Measurements from ENCODE around the gene MRPL20.

MRPL20 gene

DNA sequence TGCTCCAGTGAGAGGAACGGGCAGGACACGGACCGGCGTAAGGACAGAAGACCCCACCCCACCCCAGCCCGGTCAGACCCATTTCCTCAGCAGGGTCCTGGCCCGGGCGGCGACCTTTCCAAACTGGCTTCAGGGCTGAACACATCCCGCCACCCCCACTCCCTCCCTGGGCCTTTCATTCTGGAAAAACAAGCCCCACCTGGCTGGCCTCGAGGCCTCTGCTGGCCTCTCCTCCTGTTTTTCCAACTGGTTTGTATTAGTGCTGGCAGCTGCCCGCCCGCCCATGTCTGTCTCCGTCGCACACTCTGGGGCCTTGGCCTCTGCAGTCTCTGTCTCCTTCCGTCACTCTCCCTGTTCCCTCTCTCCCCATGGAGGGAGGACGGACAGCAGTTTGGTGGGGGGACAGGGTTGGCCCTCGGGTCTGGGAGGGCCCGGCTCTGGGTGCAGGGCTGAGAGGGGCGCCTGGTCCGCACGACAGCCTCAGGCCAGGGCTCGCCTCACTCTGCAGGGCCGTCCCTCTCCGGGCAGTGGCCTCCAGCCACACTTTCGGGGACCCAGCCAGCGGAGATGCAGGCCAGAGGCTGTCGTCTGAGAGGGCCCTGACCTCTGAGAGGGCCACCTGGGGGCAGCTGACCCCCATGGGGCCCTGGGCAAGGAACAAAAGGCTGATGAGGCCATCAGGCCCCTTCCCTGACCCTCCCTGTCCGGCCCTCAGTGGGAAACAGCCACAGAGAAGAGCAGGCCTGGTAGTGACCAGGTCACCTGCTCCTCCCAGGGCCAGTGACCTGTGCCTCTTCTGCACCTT lies 47.2 kb downstream of the MRPL20 start:
- no peak for DNase-seq

DNA sequence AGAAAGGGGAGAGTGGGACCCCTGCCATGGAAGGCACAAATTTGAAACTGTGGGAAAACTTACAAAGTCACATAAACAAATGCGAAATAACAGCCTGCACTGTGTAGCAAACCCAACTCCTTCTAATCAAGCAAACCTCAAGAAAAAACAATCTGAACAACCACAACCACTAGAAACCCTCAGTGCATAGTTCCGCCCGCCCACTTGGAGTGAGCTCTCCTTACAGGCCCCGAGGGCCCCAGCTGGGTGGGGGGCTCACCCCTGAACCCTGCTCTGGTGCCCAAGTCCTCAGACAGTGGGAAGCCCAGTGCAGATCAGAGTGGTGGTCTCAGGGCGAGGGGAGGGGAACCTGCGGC lies 47.8 kb downstream of the MRPL20 start:
- DNase-seq = no peak

DNA sequence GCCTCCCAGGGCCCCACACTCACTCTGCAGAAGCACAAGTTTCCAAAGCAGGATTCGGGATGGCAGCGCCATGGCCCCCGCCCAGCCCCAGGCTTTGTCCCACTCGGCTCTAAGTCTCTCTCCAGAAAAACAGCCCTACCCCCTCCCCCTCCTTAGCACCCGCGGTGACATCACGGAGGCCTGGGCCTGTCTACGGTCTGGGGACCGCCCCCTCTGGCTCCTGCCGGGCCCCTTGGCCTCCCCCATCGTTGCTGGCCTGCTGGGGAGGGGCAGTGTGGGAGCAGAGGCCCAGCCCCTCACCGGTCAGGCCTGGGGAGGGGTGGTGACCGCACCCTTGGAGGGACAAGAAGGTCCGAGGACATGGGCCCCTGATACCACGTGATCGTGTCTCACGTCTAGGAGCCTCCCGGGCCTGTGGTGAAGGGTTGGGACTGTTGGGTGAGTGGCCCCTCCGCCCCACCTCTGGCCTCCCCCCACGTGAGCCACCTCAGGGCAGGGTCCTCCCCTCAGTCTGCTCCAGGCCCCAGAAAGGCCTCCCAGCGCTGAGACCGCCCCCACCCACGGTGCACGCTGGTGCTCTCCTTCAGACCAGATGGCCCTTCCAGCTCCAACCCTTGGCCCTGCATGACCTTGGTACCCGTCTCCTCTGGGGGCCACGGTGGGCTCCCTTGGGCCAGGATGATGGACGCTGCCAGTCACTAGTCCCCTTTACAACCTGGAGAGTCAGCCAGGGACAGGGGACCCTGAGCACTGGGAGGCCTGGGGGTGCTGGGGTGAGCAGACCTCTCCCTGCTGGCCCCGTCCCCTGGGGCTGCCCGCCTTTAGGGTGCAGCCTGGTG lies 48.4 kb downstream of the MRPL20 start, which contains the start of gene MXRA8:
Gene MXRA8, minus strand, starts transcription at position 123 of the 839 bp plus-strand sequence. Its CDS starts 51 bp downstream, at position 72.
- DNase-seq = no peak

DNA sequence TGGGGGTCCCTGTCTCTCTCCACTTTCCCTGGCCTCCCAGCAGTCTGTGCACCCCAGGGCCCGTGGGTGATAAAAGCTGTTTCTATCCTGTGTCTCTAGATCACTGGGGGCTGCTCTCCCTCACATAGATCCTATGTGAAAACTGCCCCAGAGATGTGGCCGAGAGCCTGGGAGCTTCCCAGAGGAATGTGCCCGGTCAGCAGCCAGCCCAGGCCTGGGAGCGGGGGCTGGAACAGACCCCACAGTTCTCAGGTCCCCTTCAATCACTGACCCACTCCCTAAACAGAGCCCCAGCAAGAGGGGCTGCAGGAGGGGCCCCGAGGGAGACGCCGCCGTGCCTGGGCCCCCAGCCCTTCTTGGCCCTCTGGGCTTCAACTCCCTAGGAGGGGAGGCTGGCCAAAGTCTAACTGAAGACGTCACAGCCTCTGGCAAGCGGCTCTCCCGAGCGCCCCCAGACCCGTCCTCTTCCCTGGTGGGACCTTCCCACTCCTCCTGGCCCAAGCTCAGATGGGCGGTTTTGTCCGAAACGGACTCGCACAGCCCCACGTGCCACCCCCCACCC lies 49.1 kb downstream of the MRPL20 start:
- no peak for DNase-seq

DNA sequence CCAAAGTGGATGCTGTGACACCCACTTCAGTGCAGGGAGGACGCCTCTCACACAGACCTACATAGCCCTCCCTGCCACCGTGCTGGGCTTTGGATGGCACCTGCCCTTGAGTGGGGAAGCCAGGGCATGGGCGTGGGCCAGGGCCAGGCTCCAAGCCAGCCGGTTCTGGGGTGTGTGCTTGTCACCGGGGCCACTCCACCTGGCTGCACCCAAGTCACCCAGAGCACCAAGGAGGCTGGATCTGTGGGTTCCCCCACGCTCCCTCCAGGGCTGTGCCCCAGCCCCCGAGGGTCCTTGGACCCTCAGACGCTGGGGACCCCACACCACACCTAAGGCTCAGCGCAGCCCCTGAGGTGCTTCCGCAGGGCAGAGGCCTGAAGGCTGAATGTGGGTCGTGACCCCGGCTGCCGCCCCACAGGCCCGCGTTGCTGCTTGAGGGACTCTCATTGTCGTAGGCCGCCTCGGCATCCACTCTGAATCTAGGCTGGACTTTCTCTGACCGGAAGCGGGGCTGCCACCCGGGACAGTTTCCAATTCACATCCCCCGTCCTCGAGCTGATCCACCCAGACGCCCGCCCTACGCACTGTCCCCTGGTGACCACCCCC lies 50.2 kb downstream of the MRPL20 start:
- no peak for DNase-seq

DNA sequence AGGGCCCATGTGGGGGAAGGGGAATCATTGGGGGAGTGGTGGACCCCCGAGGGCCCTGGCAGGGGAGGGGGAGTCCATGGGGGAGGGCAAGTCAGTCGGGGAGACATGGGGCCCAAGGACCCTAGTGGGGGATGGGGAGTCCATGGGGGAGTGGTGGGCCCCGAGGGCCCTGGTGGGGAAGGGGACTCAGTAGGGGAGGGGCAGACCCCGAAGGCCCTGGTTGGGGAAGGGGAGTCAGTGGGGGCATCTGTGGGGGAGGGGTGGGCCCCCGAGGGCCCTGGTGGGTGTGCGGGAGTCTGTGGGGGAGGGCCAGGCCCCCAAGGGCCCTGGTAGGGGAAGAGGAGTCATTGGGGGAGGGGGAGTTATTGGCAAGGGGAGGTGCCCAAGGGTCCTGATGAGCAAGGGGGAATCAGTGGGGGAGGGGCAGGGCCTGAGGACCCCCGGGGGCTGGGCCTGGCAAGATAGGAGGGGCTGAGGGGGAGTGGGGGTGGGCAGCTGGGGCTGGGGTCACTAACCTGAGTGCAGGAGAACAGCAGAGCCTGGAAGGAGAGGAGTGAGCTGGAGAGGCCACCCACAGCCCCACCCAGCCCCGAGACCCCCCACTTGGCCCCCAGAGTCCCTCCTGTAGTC lies 50.8 kb downstream of the MRPL20 start:
- no peak for DNase-seq

DNA sequence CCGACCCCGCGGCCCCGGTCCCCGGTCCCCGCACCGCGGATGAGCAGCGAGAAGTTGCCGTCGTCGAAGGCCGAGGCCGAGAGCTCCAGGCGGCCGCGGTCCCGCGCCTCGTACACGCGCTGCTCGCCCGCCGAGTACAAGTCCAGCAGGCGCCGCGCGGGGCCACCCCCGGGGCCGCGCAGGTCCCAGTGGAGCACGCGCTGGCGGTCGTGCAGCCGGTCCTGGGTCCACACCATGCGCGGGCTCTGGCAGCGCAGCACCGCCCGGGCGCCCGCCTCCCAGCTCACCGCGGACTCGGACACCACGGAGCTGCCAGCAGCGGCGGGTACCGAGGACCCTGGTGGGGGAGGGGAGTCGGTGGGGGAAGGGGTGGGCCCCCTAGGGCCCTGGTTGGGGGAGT lies 51.7 kb downstream of the MRPL20 start:
- DNase-seq = no peak

DNA sequence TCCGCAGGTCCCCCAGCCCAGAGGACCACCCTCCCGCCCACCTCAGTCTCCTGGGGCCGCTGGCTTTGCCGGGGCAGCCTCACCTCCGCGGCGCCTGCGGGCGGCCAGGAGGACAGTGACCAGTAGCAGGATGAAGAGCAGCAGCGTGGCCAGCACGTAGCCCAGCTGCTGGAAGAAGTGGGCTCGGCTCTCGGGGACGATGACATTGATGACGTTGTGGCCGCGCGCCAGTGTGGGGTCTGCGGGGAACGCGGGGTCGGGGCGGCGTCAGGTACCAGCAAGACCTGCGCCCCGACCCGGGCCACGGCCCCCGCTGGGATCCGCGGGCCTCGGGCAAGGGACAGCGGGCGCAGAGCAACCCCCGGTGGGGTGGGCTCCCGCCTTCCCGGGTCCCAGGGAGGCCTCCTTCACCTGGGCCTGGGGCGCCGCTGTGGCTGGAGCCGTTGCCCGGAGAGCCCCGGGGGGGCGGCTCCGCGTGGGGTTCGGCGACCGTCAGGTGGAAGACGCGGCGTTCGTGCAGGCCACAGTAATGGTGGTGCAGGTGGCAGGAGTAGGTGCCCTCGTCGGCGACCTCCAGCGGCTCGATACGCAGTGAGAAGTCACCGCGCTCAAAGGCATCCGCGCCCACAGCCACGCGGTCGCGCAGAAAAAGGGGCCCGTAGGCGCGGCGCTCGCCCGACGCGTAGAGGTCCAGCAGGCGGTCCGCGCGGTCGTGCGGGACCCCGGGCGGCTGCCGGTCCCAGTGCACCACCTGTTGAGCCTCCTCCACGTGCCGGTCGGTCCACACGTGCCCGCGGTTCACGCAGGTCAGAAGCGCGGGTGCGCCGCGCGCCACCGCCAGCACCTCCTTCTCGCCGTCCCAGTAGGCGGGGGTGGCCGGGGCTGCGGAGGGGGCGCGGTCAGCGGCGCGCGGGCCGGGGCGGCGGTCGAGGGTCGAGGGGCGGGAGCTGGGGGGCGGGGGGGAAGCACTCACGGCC lies 52.5 kb downstream of the MRPL20 start:
- DNase-seq = no peak

DNA sequence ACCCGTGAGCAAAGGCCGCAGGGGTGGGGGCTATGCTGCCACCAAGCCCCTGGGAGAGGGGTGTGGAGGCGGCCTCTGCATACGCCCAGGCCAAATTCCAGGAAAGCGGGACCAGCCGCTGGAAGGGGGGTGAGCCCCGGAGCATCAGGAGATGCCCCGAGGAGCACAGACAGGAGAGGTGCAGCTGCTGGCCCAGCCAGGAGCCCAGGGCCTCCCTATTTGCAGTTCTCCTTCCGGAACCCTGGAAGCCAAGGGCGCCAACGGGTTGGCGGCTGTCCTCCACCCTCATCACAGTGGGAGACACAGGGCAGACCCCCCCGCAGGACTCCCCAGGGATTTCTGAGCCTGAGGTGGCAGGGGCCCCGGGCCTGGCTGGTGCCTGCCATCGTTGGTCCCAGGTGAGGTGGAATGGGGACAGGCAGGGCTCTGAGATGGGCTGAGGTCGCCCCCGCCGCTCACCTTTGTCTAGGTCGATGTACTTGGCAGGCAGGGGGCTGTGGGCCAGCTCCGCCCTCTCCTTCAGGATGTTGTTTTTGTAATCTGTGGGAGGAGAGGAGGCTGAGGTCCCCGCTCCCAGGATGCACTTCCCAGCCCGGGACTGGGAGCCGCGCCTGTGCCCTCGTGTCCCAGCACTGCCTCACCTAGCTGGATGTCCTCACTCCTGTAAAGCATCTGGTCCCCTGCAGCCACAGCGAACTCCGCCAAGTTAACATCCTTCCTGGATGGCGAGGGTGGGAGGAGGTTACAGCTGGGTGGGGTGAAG lies 53.5 kb downstream of the MRPL20 start:
- DNase-seq = no peak

DNA sequence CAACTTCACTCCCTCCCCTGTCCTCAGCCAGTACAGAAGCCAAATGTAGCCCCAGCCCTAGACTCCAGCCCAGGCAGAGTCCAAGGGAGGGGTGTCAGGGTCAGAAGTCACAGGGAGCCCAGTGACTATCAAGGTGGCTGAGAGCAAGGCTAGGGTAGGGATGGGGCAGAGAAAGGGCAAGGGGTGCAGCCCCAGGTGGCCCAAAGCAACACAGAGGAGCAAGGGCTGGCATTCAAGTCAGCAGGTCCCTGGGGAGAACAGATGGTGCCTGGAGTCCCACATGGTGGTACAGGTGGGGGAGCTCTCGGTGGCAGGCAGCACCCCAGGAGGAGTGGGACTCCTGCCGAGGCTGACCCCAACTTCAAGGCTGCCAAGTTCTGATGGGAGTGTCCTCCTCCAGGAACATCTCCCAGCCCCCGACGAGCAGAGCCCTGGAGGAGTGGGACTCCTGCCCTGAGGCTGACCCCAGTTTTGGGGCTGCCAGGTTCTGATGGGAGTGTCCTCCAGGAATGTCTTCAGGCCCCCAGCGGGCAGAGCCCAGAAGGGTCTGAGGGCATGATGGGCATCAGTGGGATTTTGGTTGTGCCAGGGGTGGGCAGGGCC lies 54.2 kb downstream of the MRPL20 start:
- no peak for DNase-seq
